ENCODE data around the gene KIF2C. TPM values are rescaled to one million over a fixed set of nuclear protein-coding genes. Genes with fewer than 3 reads are reported as not detected.

The KIF2C gene
- total and polyA plus RNA-seq, 4 donors, result 7.9 to 13.5 (median 11.5) TPM

- no peaks in the 10 kb centered on the region for H3K9me3 ChIP-seq (ENCODE audit: control insufficient read depth, insufficient read depth, low read length)
- H3K36me3 ChIP-seq (ENCODE audit: control insufficient read depth, insufficient read depth, low read length), result no peaks in the 10 kb centered on the region
- no peaks in the 10 kb centered on the region for H3K27me3 ChIP-seq (ENCODE audit: control insufficient read depth, insufficient read depth, low read length)
- H3K27ac ChIP-seq (ENCODE audit: low read depth, low read length), result no peak overlapping the region
- H3K4me1 ChIP-seq (ENCODE audit: control insufficient read depth, insufficient read depth, low read length), result peaks cover 4% of the 10 kb centered on the region
- no peak for DNase-seq (ENCODE audit: low read depth in 4 of 6, low spot score in 6 of 6)
- no CpG with 5 or more reads among the region's 1 CpG for WGBS (ENCODE audit: insufficient coverage)
- no peak overlapping the region for H3K4me3 ChIP-seq (ENCODE audit: low read depth, low read length)
Observed at GRCh38 chr1:44700573-44700972, 39.1 kb upstream of the KIF2C start.

GRCh38 chr1:44701141-44701573 lies 38.5 kb upstream of the KIF2C start:
- no peaks in the 10 kb centered on the region for H3K27me3 ChIP-seq (ENCODE audit: control insufficient read depth, insufficient read depth, low read length)
- no peaks in the 10 kb centered on the region for H3K36me3 ChIP-seq (ENCODE audit: control insufficient read depth, insufficient read depth, low read length)
- DNase-seq (ENCODE audit: low read depth in 4 of 6, low spot score in 6 of 6), result no peak
- peaks cover 4% of the 10 kb centered on the region for H3K4me1 ChIP-seq (ENCODE audit: control insufficient read depth, insufficient read depth, low read length)
- H3K27ac ChIP-seq (ENCODE audit: low read depth, low read length), result no peak overlapping the region
- H3K4me3 ChIP-seq (ENCODE audit: low read depth, low read length), result no peak overlapping the region
- 89% methylated on average over 5 of the region's 7 CpGs for WGBS (ENCODE audit: insufficient coverage)
- no peaks in the 10 kb centered on the region for H3K9me3 ChIP-seq (ENCODE audit: control insufficient read depth, insufficient read depth, low read length)

DNA sequence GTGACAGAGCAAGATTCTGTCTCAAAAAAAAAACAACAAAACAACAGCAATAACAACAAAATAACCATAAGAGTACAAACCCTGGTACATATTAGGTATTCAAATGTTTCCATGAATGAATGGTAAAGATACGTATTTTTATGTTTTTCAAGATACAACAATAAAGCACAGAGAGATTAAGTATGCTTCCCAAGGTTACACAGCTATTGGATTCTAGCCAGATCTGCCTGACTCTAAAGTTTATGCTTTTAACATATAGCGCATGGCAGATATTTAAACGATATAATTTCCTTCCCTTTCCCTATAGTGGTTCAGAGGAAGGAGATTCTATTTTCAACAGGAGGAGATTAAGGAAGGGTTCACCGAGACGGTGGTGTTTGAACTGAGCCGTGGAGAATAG lies 34.2 kb upstream of the KIF2C start:
- WGBS (ENCODE audit: insufficient coverage), result 94% methylated on average over 3 of the region's 6 CpGs
- Histone ChIP-seq H3K9me3 (ENCODE audit: control insufficient read depth, insufficient read depth, low read length) (no peaks in the 10 kb centered on the region), H3K36me3 (ENCODE audit: control insufficient read depth, insufficient read depth, low read length) (no peaks in the 10 kb centered on the region), H3K4me1 (ENCODE audit: control insufficient read depth, insufficient read depth, low read length) (no peaks in the 10 kb centered on the region), H3K27me3 (ENCODE audit: control insufficient read depth, insufficient read depth, low read length) (no peaks in the 10 kb centered on the region), H3K4me3 (ENCODE audit: low read depth, low read length) (no peak overlapping the region), H3K27ac (ENCODE audit: low read depth, low read length) (no peak overlapping the region)
- DNase-seq (ENCODE audit: low read depth in 4 of 6, low spot score in 6 of 6), result no peak

GRCh38 chr1:44705938-44706337 lies 33.7 kb upstream of the KIF2C start:
- Histone ChIP-seq H3K4me1 (ENCODE audit: control insufficient read depth, insufficient read depth, low read length) (no peaks in the 10 kb centered on the region), H3K9me3 (ENCODE audit: control insufficient read depth, insufficient read depth, low read length) (no peaks in the 10 kb centered on the region), H3K4me3 (ENCODE audit: low read depth, low read length) (no peak overlapping the region), H3K36me3 (ENCODE audit: control insufficient read depth, insufficient read depth, low read length) (no peaks in the 10 kb centered on the region), H3K27ac (ENCODE audit: low read depth, low read length) (no peak overlapping the region), H3K27me3 (ENCODE audit: control insufficient read depth, insufficient read depth, low read length) (no peaks in the 10 kb centered on the region)
- 93% methylated on average over 2 of the region's 2 CpGs for WGBS (ENCODE audit: insufficient coverage)
- DNase-seq (ENCODE audit: low read depth in 4 of 6, low spot score in 6 of 6), result no peak

DNA sequence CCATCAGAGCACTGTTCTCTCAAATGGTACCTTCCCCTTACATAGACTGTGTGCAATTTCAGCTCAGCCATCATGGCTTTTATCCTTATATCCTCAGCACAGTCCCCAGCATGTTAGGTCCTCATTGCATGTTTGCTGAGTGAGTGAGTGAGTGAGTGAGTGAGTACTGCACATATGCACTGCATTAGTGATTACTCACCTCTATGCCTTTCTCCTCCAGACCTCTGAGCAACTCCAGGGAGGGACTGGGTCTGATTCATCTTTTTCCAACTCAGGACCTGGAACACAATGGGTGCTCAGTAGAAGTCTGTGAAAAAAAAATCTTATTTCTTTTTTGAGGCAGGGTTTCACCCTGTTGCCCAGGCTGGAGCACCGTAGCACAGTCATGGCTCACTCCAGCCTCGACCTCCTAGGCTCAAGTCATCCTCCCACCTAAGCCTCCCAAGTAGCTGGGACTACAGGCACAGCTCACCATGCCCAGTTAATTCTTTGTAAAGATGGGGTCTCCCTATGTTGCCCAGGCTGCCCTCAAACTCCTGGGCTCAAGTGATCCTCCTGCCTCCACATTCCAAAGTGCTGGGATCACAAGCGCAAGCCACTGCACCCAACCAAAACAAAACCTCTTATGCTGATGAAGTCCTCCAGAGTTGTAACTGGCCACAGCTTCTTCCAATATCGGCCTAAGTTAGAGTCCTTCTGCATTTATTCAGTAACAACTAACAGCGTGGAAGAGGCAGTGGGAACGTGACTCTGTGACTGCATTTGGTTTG lies 32.3 kb upstream of the KIF2C start:
- Histone ChIP-seq H3K4me1 (ENCODE audit: control insufficient read depth, insufficient read depth, low read length) (no peaks in the 10 kb centered on the region), H3K36me3 (ENCODE audit: control insufficient read depth, insufficient read depth, low read length) (no peaks in the 10 kb centered on the region), H3K4me3 (ENCODE audit: low read depth, low read length) (no peak overlapping the region), H3K27me3 (ENCODE audit: control insufficient read depth, insufficient read depth, low read length) (no peaks in the 10 kb centered on the region), H3K9me3 (ENCODE audit: control insufficient read depth, insufficient read depth, low read length) (no peaks in the 10 kb centered on the region), H3K27ac (ENCODE audit: low read depth, low read length) (no peak overlapping the region)
- DNase-seq (ENCODE audit: low read depth in 4 of 6, low spot score in 6 of 6), result no peak
- WGBS (ENCODE audit: insufficient coverage), result 100% methylated on average over 3 of the region's 6 CpGs

DNA sequence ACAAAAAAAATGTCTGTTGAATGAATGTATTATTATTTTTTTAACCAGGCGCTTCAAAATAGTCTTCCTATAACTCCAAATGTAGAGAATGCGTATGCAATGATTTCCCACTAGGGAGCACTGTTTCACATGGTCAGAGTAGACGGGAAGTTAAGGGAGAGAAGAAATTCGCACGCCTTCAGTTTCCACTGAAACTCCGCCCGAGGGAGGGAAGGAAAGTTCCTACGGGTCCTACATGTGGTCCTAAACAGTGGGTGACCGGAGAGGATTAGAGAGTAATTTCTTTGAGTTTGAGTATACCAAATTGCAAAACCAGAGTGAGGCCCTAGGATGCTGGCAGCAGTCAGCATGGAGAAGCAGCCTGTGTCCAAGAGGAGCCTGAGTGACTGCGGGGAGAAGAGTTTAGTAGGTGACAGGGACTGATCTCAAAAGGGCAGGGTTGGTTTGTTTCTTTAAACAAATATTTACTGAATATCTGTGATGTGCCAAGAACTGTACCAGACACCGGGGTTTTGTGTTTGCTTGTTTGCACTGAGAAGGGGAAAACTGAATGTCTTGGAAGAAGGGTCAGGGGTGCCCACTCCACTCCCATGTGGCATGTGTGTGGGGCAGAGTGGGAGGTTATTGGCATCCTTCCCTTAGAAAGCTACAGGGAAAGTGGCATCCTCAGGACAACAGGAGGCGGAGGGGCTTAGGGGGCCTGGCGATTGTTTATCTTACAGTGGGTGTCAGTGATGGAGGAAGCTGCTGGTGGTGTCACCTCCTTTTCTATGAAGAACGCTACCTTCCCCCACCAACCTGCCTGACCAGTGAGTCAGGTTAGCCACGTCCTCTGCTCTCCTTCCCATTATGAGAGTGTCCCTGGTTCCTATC lies 31.4 kb upstream of the KIF2C start:
- peak in 2 of 6 donors; percentile 41 to 42 for DNase-seq (ENCODE audit: low read depth in 4 of 6, low spot score in 6 of 6)

GRCh38 chr1:44713321-44713781 lies 26.3 kb upstream of the KIF2C start:
- no peak overlapping the region for H3K27ac ChIP-seq (ENCODE audit: low read depth, low read length)
- H3K4me1 ChIP-seq (ENCODE audit: control insufficient read depth, insufficient read depth, low read length), result peaks cover 7% of the 10 kb centered on the region
- whole genome bisulfite sequencing (ENCODE audit: insufficient coverage), result 89% methylated on average over 3 of the region's 6 CpGs
- H3K36me3 ChIP-seq (ENCODE audit: control insufficient read depth, insufficient read depth, low read length), result no peaks in the 10 kb centered on the region
- no peak for DNase-seq (ENCODE audit: low read depth in 4 of 6, low spot score in 6 of 6)
- no peaks in the 10 kb centered on the region for H3K9me3 ChIP-seq (ENCODE audit: control insufficient read depth, insufficient read depth, low read length)
- no peak overlapping the region for H3K4me3 ChIP-seq (ENCODE audit: low read depth, low read length)
- H3K27me3 ChIP-seq (ENCODE audit: control insufficient read depth, insufficient read depth, low read length), result no peaks in the 10 kb centered on the region

More for the DNA sequence above, 31.4 kb upstream of the KIF2C start:
- Histone ChIP-seq H3K27ac (ENCODE audit: low read depth, low read length) (no peak overlapping the region), H3K4me3 (ENCODE audit: low read depth, low read length) (no peak overlapping the region), H3K9me3 (ENCODE audit: control insufficient read depth, insufficient read depth, low read length) (no peaks in the 10 kb centered on the region), H3K27me3 (ENCODE audit: control insufficient read depth, insufficient read depth, low read length) (no peaks in the 10 kb centered on the region), H3K36me3 (ENCODE audit: control insufficient read depth, insufficient read depth, low read length) (no peaks in the 10 kb centered on the region), H3K4me1 (ENCODE audit: control insufficient read depth, insufficient read depth, low read length) (no peaks in the 10 kb centered on the region)
- WGBS (ENCODE audit: insufficient coverage), result 54% methylated on average over 10 of the region's 15 CpGs

DNA sequence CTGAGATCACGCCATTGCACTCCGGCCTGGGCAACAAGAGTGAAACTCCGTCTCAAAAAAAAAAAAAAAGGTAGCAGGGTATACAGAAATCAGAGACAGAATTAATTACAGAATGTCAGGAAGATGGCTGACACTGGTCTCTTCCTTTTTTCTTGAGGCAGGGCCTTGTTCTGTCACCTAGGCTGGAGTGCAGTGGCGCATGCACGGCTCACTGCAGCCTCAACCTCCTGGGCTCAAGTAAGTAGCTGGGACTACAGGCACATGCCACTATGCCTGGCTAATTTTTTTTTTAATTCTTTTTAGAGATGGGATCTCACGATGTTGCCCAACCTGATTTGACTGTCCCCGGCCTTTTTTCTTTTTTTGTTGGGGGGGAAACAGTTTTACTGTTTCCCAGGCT lies 25.1 kb upstream of the KIF2C start:
- no peak for DNase-seq (ENCODE audit: low read depth in 4 of 6, low spot score in 6 of 6)
- Histone ChIP-seq H3K27me3 (ENCODE audit: control insufficient read depth, insufficient read depth, low read length) (no peaks in the 10 kb centered on the region), H3K4me1 (ENCODE audit: control insufficient read depth, insufficient read depth, low read length) (peaks cover 8% of the 10 kb centered on the region), H3K27ac (ENCODE audit: low read depth, low read length) (no peak overlapping the region), H3K4me3 (ENCODE audit: low read depth, low read length) (no peak overlapping the region), H3K9me3 (ENCODE audit: control insufficient read depth, insufficient read depth, low read length) (no peaks in the 10 kb centered on the region), H3K36me3 (ENCODE audit: control insufficient read depth, insufficient read depth, low read length) (no peaks in the 10 kb centered on the region)
- WGBS (ENCODE audit: insufficient coverage), result 99% methylated on average over 6 of the region's 7 CpGs

DNA sequence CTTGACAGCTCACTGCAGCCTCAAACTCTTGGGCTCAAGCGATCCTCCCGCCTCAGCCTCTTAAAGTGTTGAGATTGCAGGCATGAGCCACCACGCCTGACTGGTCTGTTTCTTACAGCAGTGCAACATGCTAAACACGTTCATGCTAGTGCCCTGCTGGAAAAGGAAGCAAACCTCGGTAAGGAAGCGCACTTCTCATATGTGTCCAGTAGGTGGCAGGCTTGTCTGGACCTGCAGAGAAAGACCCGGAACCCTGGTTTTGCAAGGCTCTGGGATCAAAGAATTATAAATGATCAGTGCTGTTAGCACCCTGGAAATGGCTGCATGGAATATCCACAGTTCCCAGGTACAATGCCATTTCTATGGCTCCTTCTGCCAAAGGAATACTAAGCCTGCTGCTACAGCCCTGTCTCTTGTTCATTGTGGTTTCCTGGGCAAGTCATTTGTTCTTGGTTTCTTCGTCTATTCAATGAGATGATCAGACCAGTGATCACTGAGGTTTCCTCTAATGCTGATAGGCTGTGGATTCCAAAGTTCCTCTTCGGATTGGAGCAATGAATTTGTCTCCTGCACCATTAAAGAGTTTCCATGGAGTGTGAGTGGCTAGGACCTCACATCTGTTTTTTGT lies 24.6 kb upstream of the KIF2C start:
- Histone ChIP-seq H3K9me3 (ENCODE audit: control insufficient read depth, insufficient read depth, low read length) (no peaks in the 10 kb centered on the region), H3K27ac (ENCODE audit: low read depth, low read length) (no peak overlapping the region), H3K4me3 (ENCODE audit: low read depth, low read length) (no peak overlapping the region), H3K4me1 (ENCODE audit: control insufficient read depth, insufficient read depth, low read length) (peaks cover 8% of the 10 kb centered on the region), H3K27me3 (ENCODE audit: control insufficient read depth, insufficient read depth, low read length) (no peaks in the 10 kb centered on the region), H3K36me3 (ENCODE audit: control insufficient read depth, insufficient read depth, low read length) (no peaks in the 10 kb centered on the region)
- 11% methylated on average over 7 of the region's 9 CpGs for WGBS (ENCODE audit: insufficient coverage)
- DNase-seq (ENCODE audit: low read depth in 4 of 6, low spot score in 6 of 6), result peak in 5 of 6 donors; percentile 40 to 92 (median 57)
